GM21825 (cell line): ENCODE results near the gene ASPSCR1.
A peak's percentile ranks its signal among the peaks of the same experiment; 100 is the strongest.

Experiments
- ATAC-seq: cut with Tn5 transposase; IDR thresholded peaks from one replicate; pipeline ENCODE4 v1.9.1; 2021; ENCODE audit warnings: mild to moderate bottlenecking, moderate library complexity; ENCODE audit not compliant: unreplicated experiment

The ASPSCR1 gene

GRCh38 chr17:81960130-81960958, 17.1 kb upstream of the ASPSCR1 start:
- ATAC-seq: no peak

- ATAC-seq: no peak
Measured at GRCh38 chr17:81961087-81961511, 16.3 kb upstream of the ASPSCR1 start, which contains the start of gene NOTUM. TSS of gene NOTUM (minus strand) at chr17:81961187. CDS start at chr17:81960909, 278 bp downstream.

- no peak for ATAC-seq
Measured at GRCh38 chr17:81961521-81962498, 15.6 kb upstream of the ASPSCR1 start.

GRCh38 chr17:81962499-81963441, 14.7 kb upstream of the ASPSCR1 start:
- ATAC-seq: no peak

GRCh38 chr17:81964081-81964849, 13.2 kb upstream of the ASPSCR1 start:
- no peak for ATAC-seq

- ATAC-seq: no peak
Measured at GRCh38 chr17:81966343-81967243, 10.8 kb upstream of the ASPSCR1 start.

- no peak for ATAC-seq
Measured at GRCh38 chr17:81967244-81967532, 10.2 kb upstream of the ASPSCR1 start.

GRCh38 chr17:81967533-81968395, 9.7 kb upstream of the ASPSCR1 start:
- ATAC-seq: peak; percentile 46

GRCh38 chr17:81968396-81968745, 9.1 kb upstream of the ASPSCR1 start:
- no peak for ATAC-seq

GRCh38 chr17:81968850-81969812, 8.3 kb upstream of the ASPSCR1 start:
- no peak for ATAC-seq

GRCh38 chr17:81973432-81973831, 4.0 kb upstream of the ASPSCR1 start:
- no peak for ATAC-seq

GRCh38 chr17:81976332-81977210, 858 bp upstream of the ASPSCR1 start:
- peak; percentile 2 for ATAC-seq

GRCh38 chr17:81978524-81979298, 1.3 kb downstream of the ASPSCR1 start:
- ATAC-seq: no peak

GRCh38 chr17:81980122-81980521, 2.7 kb downstream of the ASPSCR1 start:
- ATAC-seq: no peak

- ATAC-seq: no peak
Measured at GRCh38 chr17:81980707-81981343, 3.4 kb downstream of the ASPSCR1 start.
